Embryonic facial prominence (tissue), 1 donor: Measurements from ENCODE around the gene MASP2.
"Not testable (repeated sequence)": the region's sequence is repeated elsewhere in the genome, so short reads cannot be mapped to it uniquely, and the experiment has no call there.

Source experiments
- DNase-seq: peaks from one replicate; pipeline ENCODE4 v3.0.0-alpha.2; 2016; ENCODE audit errors: extremely low spot score

The MASP2 gene

DNA sequence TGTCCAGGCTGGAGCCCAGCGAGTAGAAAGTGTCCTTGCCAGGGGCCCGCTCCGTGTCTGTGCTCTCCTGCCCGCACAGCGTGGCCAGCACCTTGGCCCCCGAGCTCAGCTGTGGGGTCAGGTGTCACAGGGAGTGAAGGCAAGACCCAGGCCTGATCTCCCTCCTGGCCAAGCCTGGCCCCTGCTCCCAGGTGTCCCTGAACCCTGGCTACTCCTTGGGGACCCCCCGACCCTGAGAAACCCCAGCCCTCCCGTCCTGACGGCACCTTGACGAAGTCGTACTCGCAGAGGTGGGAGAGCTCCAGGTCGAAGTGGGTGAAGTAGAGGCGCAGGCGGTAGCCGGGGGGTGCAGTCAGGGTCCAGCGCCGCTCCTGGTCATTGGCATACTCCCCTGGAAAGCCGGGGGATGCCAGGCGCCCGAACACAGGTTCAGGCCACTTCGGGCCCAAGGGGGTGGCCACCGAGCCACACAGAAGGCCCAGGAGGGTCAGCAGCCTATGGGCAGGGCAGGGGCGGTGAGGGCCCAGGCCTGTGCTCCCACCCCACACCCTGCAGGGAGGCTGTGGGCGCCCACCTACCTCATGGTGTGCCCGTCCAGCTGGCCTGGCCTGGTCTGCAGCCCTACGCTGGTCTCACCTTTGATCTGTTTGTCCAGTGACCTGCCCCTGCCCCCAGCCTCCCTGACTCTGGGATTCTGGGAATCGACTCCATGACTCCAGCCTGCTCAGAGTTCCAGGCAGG, at the start of gene MASP2:
Gene MASP2 (minus strand): TSS at position 615 of the 741 bp plus-strand sequence. CDS start 32 bp downstream, at position 583.
- DNase-seq: no peak

DNA sequence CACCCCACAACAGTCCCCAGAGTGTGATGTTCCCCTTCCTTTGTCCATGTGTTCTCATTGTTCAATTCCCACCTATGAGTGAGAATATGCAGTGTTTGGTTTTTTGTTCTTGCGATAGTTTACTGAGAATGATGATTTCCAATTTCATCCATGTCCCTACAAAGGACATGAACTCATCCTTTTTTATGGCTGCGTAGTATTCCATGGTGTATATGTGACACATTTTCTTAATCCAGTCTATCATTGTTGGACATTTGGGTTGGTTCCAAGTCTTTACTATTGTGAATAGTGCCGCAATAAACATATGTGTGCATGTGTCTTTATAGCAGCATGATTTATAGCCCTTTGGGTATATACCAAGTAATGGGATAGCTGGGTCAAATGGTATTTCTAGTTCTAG, 36.7 kb upstream of the MASP2 start:
- not testable (repeated sequence) for DNase-seq

DNA sequence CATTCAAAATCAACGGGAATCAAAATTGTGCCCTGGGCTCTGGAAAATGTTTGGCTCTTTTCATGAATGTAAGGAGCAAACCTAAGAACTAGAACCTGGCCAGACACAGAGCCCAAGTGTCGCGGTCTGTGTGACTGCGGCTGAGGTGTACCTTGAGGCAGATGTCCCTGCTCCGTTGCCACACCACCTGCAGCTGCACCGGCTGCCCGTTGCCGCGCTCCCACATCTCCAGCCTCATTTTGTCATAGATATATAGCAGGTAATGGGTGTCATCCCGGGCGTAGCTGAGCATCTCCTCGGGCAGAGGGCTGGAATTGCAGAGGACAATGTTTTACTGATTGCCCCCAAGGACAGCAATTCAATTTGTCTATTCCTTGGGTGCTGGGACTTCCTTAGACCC, 33.9 kb upstream of the MASP2 start:
- no peak for DNase-seq

DNA sequence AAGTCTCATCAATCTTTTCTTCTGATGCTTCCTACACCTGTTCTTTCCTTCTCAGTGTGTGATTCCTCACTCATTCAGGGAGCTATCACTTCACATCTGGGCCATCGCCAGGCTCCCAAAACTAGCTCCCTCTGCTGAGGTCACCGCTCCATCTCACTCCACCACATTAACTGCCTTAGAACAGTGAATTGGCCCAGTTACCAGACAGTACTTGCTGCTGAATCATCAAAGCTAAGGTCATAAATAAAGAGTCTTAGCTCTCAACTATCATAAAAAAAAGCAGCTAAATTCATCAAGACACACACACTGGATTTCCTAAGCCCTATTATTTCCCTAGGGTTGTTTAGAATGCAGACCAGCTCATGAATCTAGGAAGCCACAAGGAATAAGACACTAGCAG, 31.6 kb upstream of the MASP2 start:
- no peak for DNase-seq

DNA sequence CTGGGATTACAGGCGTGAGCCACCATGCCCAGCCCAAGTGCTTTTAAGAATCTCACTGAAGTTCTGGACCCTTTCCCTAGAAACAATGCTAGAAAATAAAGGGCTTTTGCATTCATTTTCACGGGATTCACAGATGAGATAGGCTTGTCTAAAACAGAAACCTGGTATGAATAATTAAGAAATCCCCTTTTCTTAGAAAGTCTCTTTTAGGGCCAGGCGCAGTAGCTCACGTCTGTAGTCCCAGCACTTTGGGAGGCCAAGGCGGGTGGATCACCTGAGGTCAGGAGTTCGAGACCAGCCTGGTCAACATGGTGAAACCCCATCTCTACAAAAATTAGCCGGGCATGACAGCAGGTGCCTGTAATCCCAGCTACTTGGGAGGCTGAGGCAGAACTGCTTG, 26.4 kb upstream of the MASP2 start:
- not testable (repeated sequence) for DNase-seq

DNA sequence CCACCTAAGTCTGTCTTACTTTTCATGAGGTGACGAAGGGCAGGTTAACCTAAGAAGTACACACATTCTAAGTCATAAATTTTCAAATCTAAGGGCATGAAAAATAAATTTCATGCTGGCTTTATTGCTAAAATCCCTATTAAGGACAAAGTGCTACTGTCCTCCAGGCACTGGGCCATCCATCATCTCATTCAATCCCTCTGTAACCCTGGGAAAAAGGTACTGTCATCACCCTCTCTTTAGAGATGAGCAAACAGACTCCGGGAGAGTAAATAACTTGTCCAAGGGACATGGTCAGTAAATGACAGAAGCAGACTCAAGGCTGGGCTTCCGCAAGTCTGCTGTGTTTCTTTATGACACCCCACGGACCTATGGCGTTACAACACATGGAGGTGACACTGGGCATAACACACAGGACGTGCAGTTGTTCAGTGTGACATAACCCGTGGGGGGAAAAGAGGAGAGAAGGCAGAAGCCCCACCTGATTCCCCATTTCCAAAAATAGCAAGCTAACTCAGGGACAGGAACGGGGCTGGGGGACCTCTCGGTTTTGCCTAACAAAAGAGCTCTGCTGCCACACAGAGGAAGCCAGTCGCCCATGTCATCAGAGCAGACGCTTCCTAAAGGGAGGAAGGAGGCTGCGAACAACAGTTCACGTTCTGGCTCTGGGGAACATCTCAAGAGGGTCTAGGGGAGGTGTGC, 25.3 kb upstream of the MASP2 start:
- no peak for DNase-seq

DNA sequence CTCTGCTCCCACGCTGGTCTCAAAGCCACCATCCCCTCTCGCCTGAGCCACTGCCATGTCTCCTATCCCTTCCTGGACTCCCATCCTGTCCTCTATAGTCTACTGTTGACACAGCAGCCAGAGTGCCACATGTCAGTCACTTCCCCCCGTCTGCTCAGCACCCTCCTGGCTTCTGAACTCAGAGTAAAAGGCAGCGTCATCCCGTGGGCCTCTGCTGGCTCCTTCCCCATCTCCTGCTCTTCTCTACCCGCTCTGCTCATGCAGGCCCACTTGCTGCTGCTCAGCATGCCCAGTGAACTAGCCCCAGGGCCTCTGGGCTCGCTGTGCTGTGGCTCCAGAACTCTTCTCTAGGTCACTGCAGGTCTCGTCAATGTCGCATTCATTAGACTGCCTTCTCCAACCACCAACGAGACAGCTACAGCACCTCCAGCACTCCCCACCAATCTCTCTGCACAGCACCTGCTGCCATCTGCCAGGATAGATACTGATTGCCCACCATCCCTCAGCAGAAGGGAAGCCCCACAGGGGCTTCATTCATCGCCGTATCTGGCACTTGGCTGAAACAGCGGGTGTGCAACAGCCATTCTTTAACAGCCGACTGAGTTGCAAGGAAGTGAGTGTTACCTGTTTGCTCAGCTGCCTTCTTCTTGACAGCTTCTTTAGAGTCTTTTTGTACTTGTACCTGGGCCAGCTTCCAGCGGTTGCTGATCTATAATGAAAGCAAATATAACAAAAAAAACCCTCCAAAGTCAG, 24.6 kb upstream of the MASP2 start:
- no peak for DNase-seq

DNA sequence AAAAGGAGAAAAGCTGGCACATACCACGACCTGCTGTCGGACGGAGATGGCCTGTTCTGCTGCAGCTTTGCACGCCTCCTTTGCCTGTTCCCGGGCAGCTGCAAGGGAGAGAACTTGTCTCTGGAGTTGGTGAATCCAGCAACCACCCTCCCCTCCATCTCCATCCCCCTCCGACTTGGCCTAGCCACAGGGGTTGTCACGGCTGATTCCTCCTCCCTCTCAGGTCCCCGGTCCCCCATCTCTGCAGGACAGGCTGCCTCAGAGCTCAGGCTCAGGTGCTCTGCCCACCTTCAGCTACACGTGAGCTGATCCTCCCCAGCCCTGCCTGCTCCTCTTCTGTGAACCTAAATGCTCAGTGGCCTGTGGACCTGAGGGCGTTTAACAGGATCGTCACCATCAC, 23.8 kb upstream of the MASP2 start:
- no peak for DNase-seq

DNA sequence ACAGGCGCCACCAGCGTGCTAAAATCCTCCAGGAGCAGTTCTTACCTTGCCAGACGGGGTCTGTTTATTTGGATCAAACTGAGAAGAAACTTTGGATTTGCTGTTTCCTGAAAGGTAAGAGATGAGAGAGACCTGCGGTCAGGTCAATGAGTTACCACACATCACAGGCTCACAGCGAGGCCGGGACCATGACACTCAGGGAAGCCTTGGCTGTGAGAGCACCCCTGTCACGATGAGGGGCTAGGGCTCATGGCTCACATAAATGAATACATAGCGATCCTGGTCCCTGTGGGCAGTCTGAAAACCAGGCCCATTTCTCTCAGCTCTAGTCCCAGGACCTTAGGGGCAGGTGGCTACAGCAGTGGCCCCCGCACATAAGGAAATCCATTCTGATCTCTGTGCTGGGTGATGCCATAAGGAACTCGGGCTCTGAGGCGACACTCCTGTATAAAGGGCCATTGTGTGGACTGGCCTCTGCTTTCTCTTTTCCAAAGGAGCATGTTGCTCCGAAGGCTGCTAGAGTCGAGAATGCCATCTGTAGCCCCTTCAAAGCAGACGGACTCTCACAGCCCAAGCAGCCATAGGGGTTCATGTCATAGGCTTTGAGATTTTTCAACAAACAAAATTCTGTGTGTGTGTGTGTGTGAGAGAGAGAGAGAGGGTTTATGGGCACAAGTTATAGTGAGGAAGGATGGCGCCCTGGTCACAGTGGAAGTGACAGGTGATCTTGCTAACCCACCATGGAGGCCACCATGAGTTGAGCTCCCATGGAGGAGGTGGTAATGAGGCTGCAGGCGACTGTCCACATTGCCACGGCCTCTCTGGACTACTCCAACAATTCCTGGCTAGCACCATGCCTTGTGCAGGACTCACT, 21.8 kb upstream of the MASP2 start:
- DNase-seq: no peak

DNA sequence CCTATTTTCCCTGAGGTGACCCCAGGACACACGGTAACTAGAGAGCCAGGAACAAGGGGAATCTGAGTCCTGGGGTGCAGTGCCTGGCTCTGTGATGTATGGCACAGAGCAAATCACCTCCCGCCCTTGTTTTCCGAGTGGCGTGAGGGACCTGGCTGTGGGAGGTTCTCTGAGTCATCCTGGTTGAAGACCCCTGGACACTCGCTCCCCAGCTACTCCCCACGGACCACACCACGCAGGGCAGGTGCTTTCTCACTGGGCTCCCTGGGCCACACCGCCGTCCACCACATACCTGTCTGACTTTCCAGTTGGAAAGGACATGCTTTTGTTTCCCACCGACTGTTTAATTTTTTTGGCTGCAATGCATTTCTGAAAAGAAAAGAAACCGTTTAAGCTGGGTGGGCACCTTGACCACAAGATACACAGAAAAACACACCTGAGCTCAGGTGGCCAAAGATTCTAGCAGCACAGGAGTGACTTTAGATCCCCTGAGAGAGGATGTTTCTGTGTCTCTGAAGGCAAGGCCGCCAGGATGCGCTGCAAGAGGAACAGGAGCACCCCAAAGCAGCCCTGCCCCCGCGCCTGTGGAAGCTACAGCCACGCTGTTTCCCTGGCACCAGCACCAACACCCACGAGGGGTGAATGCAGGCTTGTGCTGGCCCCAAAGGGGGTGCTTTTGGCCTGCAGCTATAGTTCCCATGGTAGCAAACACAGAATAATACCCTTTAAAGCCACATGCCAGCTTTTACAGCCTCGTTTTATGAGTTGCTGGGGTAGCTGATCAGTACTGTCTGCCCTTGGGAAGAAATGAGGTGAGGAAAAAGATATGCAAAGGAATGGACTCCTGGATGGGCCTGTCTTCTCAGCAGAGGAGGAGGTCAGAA, 20.9 kb upstream of the MASP2 start:
- DNase-seq: no peak

DNA sequence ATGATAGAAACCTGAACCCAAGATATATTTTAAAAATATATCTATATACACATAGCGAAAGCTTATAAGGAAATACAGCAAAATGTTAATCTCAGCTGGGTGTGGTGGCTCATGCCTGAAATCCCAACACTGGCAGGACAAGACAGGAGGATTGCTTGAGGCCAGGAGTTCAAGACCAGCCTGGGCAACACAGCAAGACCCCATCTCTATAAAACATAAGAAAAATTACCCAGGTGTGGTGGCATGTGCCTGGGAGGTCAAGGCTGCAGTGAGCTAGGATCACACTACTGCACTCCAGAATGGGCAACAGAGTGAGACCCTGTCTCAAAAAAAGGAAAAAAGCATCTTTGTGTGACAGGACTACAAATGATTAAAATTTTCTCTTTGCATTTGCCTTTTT, 18.8 kb upstream of the MASP2 start:
- DNase-seq: no peak

DNA sequence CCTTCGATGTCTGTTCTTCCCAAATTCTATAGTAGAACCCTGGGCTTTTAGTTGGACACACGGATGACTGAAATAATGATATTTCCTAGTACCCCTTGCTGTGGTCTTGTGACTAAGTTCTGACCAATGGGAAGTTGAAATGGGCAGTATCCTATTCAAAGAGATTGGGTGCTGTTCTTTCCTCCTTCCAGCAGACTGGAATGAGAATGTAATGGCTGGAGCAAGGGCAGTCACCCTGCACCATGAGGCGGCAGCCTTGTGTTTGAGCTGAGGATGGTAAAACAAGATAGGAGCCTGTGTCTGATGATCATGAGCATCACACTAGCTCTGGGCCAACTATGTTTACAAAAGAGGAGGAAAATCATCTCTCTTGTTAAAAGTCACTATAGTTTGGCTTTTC, 17.9 kb upstream of the MASP2 start:
- no peak for DNase-seq

DNA sequence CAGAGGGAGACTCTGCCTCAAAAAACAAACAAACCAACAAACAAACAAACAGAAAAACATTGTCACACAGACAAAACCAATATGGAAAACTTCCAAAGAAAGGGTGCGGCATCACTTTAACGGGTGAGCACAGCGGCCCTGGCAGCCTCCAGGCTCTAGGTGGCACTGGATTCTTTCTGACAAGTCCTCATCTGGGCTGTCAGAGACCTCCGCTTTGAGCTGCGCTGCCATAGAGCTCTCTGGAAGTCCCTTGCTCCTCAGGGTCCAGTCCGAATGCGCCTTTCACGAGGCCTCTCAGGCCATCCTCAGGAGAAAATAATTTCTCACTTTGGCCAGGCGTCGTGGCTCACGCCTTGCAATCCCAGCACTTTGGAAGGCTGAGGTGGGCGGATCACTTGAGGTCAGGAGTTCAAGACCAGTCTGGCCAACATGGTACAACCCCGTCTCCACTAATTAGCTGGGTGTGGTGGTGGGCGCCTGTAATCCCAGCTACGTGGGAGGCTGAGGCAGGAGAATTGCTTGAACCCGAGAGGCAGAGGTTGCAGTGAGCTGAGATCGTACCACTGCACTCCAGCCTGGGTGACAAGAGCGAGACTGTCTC, 17.0 kb upstream of the MASP2 start:
- DNase-seq: not testable (repeated sequence)

DNA sequence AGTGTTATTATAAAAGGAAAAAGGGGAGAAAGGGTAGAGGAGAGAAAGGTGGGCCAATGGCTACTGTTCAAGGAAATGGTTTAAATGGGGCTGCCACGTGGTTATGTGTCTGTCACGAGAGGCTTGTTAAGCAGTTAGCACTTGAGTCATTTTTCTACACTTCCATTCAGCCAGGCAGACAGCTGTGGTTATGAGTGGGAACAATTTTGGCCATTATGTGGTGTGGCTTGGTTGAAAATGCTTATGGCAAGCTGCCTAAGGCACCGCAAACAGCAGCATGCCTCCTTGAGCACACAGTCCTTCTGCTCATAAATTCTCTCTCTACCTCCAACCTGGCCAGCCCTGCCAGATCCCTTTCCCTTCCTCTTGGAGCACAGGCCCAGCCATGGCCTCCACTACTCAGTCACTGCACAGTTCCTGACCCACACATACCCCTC, 15.9 kb upstream of the MASP2 start:
- no peak for DNase-seq

DNA sequence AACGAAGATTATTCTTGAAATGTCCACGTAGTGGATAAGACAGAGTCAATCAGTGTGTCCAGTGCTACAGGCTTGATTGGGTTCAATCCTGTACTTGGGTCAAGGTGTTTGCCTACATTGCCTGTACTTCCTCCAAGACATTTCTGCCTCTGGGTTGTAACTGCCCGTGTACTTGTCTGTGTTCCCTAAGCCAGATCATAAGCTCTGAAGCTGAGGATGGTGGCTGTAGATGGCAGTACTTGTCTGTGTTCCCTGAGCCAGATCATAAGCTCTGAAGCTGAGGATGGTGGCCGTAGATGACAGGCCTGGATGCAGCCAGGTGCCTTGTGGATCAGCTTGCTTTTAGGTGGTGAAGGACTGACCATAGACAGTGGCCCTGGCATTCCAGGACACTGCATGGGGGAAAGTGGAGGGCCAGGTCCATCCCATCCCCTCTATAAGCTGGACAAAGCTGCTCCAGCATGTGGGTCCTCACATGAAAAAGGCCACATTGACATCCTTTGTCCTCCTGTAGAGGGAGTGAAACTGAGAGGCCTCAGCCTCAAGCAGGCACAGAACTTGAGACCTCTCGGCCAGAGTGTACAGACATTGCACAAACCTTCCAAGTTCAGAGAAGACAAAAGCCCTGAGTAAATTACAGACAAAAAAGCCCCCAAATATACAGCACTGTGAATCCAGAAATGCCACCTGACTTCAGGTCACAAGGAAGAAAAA, 14.8 kb upstream of the MASP2 start:
- DNase-seq: no peak

DNA sequence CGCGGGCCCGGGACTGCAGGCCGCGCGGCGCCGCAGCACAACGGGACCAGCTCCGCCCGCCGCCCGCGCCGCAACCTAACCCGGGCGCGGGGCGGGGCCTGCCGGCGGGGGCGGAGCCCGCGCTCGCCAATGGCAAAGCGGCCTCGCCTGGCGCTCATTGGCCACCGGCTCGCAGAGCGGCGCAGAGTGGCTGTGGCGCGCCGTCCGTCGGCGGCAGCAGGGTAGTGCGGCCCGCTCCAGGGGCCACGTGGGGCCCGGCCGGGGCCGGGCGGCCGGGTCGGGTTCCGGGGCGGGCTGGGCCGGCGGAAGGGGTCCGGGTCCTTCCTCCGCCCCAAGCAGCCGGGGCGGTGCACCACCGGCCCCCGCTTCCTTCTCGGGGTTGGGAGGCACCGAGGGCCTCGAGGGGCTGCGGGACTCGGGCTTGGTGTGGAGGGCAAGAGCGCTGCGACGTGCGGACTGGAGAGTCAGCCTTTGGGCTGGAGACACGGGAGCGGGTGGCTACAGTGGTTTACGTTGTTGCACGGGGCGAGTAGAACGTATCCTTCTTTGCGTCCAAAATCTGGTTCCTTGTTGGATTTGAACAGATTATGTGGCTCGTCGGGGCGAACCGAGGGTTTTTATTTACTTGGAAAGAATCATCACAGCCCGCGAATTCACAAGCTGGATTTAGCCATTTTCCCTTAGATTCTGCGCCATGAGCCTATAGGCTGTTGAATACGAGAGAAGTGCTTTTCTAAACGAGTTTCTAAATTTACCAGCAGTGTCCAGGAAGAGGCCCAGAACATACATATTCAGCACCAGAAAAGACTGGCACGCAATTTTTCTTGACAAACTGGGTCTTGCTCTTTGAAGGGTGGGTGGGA, 13.2 kb upstream of the MASP2 start, which contains the start of gene SRM:
Gene SRM (minus strand): TSS at position 51 of the 863 bp plus-strand sequence. CDS start 75 bp downstream, outside the sequence.
- peak; percentile 78 for DNase-seq

DNA sequence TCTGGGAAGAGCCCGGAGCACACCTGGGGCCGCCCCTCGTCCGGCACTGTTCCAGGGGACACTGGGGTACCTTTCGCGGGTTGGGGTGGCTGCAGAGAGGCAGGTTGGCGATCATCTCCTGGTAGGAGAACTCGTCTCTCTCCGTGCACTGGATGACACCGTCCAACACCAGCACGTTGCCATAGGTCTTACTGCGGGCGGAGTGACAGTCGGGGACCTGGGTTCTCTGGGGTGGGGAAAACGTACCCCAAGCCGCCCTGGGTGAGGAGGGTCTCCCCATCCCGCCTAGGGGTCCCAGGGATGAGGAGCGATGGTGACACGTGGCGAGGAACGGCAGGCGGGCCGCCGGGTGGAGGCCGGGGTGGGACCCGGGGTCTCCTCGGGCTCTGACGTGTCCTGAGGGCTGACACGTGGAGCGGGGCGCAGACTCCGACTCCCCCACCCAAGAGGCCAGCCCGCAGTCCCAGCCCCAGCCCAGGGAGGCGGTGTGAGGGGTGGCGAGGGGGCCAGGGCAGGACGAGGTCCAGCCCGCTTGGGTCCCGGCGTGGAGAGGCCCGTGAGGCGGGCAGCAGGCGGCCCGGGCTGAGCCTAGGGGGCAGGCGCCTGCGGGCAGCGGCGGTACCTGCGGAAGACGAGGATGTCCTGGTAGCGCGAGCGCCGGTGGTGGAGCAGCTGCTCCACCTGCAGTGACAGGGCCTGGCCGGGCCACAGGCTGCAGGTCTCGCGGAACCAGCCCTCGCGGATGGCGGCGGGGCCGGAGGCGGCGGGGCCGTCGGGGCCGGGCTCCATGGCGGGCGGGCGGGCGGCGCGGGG, 12.3 kb upstream of the MASP2 start:
- no peak for DNase-seq
